HepG2 (cell line): ENCODE results near the gene ZBTB7B. TPM values are rescaled to one million over a fixed set of nuclear protein-coding genes. Genes with fewer than 3 reads are reported as not detected.

Experiments
- CENPT ChIP-seq: sonication (generic); formaldehyde crosslinking; IDR thresholded peaks from 2 replicates; pipeline ENCODE4 v1.8.0; 2022; ENCODE audit warnings: low read depth, mild to moderate bottlenecking, moderate library complexity, missing genetic modification reagents
- EHMT2 ChIP-seq: fragments of 200-600 bp; sonication (generic); IDR thresholded peaks from 2 replicates; pipeline ENCODE4 v1.7.0; 2017; ENCODE audit warnings: antibody characterized with exemption, low read depth, low read length, borderline replicate concordance
- GATA4 ChIP-seq: sonication (generic); IDR thresholded peaks from 2 replicates; pipeline ENCODE4 v1.6.1; 2016; ENCODE audit warnings: antibody characterized with exemption, low read depth, borderline replicate concordance
- HNF4G ChIP-seq, 2 experiments: sonication (generic) in 1 of 2; formaldehyde crosslinking in 1 of 2; IDR thresholded peaks; 2 replicates each; pipeline versions ENCODE4 v1.4.0 to v1.6.1; 2011 to 2020; ENCODE audit warnings: borderline replicate concordance in 2 of 2, low read depth in 2 of 2, mild to moderate bottlenecking in 2 of 2, low read length in 1 of 2, missing genetic modification reagents in 1 of 2, moderate library complexity in 1 of 2
- MAFG ChIP-seq: sonication (generic); formaldehyde crosslinking; IDR thresholded peaks from 2 replicates; pipeline ENCODE4 v1.5.1; 2020; ENCODE audit warnings: mild to moderate bottlenecking, missing genetic modification reagents
- NCOA2 ChIP-seq: sonication (generic); formaldehyde crosslinking; IDR thresholded peaks from 2 replicates; pipeline ENCODE4 v1.8.0; 2022; ENCODE audit warnings: inconsistent platforms
- NFE2L2 ChIP-seq: fragments of 150-350 bp; IDR thresholded peaks from 2 replicates; pipeline ENCODE4 v1.6.1; 2014; ENCODE audit warnings: low read length
- SSRP1 ChIP-seq: IDR thresholded peaks from 2 replicates; pipeline ENCODE4 v1.6.1; 2016; ENCODE audit warnings: control low read depth
- WIZ ChIP-seq: sonication (generic); formaldehyde crosslinking; IDR thresholded peaks from 2 replicates; pipeline ENCODE4 v1.5.1; 2020; ENCODE audit warnings: mild to moderate bottlenecking, missing genetic modification reagents
- ZBTB1 ChIP-seq: sonication (generic); formaldehyde crosslinking; IDR thresholded peaks from 2 replicates; pipeline ENCODE4 v1.4.0; 2020; ENCODE audit warnings: missing genetic modification reagents, borderline replicate concordance
- ZBTB20 ChIP-seq: sonication (generic); formaldehyde crosslinking; IDR thresholded peaks from 2 replicates; pipeline ENCODE4 v1.8.1; 2023; ENCODE audit warnings: missing genetic modification reagents, low read depth, mild to moderate bottlenecking, borderline replicate concordance
- ZEB1 ChIP-seq: IDR thresholded peaks from 2 replicates; pipeline ENCODE4 v1.6.1; 2012; ENCODE audit warnings: mild to moderate bottlenecking, low read depth, inconsistent platforms; ENCODE audit not compliant: insufficient replicate concordance
- ZFP41 ChIP-seq: sonication (generic); formaldehyde crosslinking; IDR thresholded peaks from 2 replicates; pipeline ENCODE4 v1.4.0; 2020; ENCODE audit warnings: mild to moderate bottlenecking, missing genetic modification reagents, borderline replicate concordance
- ZNF124 ChIP-seq: sonication (generic); formaldehyde crosslinking; IDR thresholded peaks from 2 replicates; pipeline ENCODE4 v1.4.0; 2020; ENCODE audit warnings: missing genetic modification reagents
- ZNF317 ChIP-seq: sonication (generic); formaldehyde crosslinking; IDR thresholded peaks from 2 replicates; pipeline ENCODE4 v1.5.0; 2020; ENCODE audit warnings: mild to moderate bottlenecking, missing genetic modification reagents
- ZNF432 ChIP-seq: sonication (generic); formaldehyde crosslinking; IDR thresholded peaks from 2 replicates; pipeline ENCODE4 v1.5.0; 2020; ENCODE audit warnings: missing genetic modification reagents, mild to moderate bottlenecking, borderline replicate concordance
- ZNF562 ChIP-seq: sonication (generic); formaldehyde crosslinking; IDR thresholded peaks from 2 replicates; pipeline ENCODE4 v1.8.0; 2022; ENCODE audit warnings: missing genetic modification reagents, borderline replicate concordance
- ZNF777 ChIP-seq: sonication (generic); formaldehyde crosslinking; IDR thresholded peaks from 2 replicates; pipeline ENCODE4 v1.4.0; 2020; ENCODE audit warnings: missing genetic modification reagents
- polyA plus RNA-seq, 8 experiments: library from polyadenylated mRNA; depleted of rRNA in 3 of 8; stranded (reverse) in 7 of 8; unstranded in 1 of 8; fragments of >200 nt; fragmentation: Illumina TruSeq in 4 of 8; extraction: Trizol in 4 of 8; gene quantifications; 2 replicates each; pipeline versions ENCODE4 v1.2.1 to v1.2.3, GENCODE V29; 2011 to 2016; ENCODE audit warnings: low read depth in 4 of 8, missing spikeins in 1 of 8, mixed read lengths in 1 of 8; ENCODE audit not compliant: insufficient read depth in 1 of 8
- total RNA-seq, 5 experiments: library from RNA; depleted of rRNA; stranded (reverse); fragments of >200 nt; fragmentation: Illumina TruSeq; extraction: Trizol; gene quantifications; 2 replicates each; pipeline ENCODE4 v1.2.3, GENCODE V29; 2016; ENCODE audit warnings: low read depth in 1 of 5
- TF ChIP-seq, protein P1 (sequence below): sonication (generic); formaldehyde crosslinking; IDR thresholded peaks from 2 replicates; pipeline ENCODE4 v1.9.0; 2021; ENCODE audit warnings: mild to moderate bottlenecking, missing genetic modification reagents
- TF ChIP-seq, protein P2 (sequence below): sonication (generic); formaldehyde crosslinking; IDR thresholded peaks from 2 replicates; pipeline ENCODE4 v1.4.0; 2020; ENCODE audit warnings: missing genetic modification reagents, borderline replicate concordance
- TF ChIP-seq, protein P3 (sequence below): sonication (generic); formaldehyde crosslinking; IDR thresholded peaks from 2 replicates; pipeline ENCODE4 v1.8.0; 2022; ENCODE audit warnings: mild to moderate bottlenecking, missing genetic modification reagents

ZBTB7B gene
- total and polyA plus RNA-seq, 2 of the 13 experiments (the other 11 are each of a cell fraction or from before 2014, with no cell fraction given): 15.5 to 17.5 TPM

DNA sequence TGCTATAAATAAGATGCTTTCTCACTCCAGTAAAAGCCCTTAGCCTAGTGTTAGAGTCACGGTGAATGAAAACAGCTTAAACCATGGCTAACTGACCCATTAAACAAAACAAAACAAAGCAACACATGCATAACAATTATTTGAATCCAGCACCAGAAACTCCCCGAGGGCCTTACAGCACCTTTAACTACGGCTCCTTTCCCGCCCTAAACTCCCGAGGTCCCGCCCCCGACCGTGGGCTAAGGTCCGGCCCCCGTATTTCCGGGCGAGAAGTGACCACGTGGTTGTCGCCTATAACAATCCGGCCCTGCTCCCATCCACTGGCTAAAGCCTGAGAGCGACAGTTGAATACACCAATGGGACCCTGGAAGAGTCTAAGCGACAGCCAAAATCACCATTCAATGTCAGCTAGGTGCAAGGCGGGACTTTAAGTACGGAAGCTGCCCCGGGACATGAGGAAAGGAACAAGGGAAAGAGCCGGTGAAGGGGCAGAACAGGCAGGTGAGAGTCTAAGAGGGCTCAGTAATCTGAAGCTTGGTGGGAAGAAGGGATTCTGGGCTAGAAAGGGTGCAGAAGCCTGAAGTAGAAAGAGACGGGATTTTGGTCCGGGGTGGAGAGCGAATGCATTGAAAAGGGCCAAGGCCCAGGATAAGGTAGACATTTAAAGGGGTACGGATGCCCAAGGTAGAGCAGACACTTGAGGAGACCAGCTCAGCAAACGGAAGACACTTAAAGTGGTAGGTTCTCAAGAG is 19.5 kb upstream of the ZBTB7B start, which contains the start of gene FLAD1 (continued):
- TF ChIP-seq, protein P1, sequence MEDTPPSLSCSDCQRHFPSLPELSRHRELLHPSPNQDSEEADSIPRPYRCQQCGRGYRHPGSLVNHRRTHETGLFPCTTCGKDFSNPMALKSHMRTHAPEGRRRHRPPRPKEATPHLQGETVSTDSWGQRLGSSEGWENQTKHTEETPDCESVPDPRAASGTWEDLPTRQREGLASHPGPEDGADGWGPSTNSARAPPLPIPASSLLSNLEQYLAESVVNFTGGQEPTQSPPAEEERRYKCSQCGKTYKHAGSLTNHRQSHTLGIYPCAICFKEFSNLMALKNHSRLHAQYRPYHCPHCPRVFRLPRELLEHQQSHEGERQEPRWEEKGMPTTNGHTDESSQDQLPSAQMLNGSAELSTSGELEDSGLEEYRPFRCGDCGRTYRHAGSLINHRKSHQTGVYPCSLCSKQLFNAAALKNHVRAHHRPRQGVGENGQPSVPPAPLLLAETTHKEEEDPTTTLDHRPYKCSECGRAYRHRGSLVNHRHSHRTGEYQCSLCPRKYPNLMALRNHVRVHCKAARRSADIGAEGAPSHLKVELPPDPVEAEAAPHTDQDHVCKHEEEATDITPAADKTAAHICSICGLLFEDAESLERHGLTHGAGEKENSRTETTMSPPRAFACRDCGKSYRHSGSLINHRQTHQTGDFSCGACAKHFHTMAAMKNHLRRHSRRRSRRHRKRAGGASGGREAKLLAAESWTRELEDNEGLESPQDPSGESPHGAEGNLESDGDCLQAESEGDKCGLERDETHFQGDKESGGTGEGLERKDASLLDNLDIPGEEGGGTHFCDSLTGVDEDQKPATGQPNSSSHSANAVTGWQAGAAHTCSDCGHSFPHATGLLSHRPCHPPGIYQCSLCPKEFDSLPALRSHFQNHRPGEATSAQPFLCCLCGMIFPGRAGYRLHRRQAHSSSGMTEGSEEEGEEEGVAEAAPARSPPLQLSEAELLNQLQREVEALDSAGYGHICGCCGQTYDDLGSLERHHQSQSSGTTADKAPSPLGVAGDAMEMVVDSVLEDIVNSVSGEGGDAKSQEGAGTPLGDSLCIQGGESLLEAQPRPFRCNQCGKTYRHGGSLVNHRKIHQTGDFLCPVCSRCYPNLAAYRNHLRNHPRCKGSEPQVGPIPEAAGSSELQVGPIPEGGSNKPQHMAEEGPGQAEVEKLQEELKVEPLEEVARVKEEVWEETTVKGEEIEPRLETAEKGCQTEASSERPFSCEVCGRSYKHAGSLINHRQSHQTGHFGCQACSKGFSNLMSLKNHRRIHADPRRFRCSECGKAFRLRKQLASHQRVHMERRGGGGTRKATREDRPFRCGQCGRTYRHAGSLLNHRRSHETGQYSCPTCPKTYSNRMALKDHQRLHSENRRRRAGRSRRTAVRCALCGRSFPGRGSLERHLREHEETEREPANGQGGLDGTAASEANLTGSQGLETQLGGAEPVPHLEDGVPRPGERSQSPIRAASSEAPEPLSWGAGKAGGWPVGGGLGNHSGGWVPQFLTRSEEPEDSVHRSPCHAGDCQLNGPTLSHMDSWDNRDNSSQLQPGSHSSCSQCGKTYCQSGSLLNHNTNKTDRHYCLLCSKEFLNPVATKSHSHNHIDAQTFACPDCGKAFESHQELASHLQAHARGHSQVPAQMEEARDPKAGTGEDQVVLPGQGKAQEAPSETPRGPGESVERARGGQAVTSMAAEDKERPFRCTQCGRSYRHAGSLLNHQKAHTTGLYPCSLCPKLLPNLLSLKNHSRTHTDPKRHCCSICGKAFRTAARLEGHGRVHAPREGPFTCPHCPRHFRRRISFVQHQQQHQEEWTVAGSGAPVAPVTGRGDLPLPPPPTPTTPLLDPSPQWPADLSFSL (CRISPR knock-in tag): no peak
- TF ChIP-seq CENPT (CRISPR knock-in tag): no peak
- no peak for TF ChIP-seq GATA4
- no peak for TF ChIP-seq NFE2L2
- peak; percentile 4; the same call in 1 of the 2 replicates for TF ChIP-seq HNF4G (IDR thresholded peaks at IDR 0.05; ENCODE audit: borderline replicate concordance, low read depth, low read length)
- TF ChIP-seq HNF4G (CRISPR knock-in tag; IDR thresholded peaks at IDR 0.05; ENCODE audit: borderline replicate concordance, low read depth): no peak
- peak; percentile 74; the same call in 1 of the 2 replicates for TF ChIP-seq ZNF124 (CRISPR knock-in tag)
- TF ChIP-seq WIZ: no peak
- TF ChIP-seq ZNF777 (CRISPR knock-in tag): 0 out of 2 replicates have a peak, but pooled peaks have one; percentile 28
- TF ChIP-seq MAFG: no peak
- TF ChIP-seq ZNF432 (CRISPR knock-in tag): no peak
- TF ChIP-seq EHMT2: no peak
- peak; percentile 52; the same call in 1 of the 2 replicates for TF ChIP-seq ZNF317 (CRISPR knock-in tag)
- TF ChIP-seq SSRP1 (CRISPR knock-in tag): no peak
- TF ChIP-seq, protein P2, sequence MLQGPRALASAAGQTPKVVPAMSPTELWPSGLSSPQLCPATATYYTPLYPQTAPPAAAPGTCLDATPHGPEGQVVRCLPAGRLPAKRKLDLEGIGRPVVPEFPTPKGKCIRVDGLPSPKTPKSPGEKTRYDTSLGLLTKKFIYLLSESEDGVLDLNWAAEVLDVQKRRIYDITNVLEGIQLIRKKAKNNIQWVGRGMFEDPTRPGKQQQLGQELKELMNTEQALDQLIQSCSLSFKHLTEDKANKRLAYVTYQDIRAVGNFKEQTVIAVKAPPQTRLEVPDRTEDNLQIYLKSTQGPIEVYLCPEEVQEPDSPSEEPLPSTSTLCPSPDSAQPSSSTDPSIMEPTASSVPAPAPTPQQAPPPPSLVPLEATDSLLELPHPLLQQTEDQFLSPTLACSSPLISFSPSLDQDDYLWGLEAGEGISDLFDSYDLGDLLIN (CRISPR knock-in tag): no peak
- no peak for TF ChIP-seq ZEB1
- TF ChIP-seq ZBTB20 (CRISPR knock-in tag): no peak
- TF ChIP-seq ZBTB1: no peak
- TF ChIP-seq, protein P3, sequence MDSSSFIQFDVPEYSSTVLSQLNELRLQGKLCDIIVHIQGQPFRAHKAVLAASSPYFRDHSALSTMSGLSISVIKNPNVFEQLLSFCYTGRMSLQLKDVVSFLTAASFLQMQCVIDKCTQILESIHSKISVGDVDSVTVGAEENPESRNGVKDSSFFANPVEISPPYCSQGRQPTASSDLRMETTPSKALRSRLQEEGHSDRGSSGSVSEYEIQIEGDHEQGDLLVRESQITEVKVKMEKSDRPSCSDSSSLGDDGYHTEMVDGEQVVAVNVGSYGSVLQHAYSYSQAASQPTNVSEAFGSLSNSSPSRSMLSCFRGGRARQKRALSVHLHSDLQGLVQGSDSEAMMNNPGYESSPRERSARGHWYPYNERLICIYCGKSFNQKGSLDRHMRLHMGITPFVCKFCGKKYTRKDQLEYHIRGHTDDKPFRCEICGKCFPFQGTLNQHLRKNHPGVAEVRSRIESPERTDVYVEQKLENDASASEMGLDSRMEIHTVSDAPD (CRISPR knock-in tag): peak; percentile 40; the same call in 1 of the 2 replicates
- no peak for TF ChIP-seq NCOA2
- TF ChIP-seq ZFP41 (CRISPR knock-in tag): no peak
- no peak for TF ChIP-seq ZNF562 (CRISPR knock-in tag)
